Loucy (cell line): Measurements from ENCODE around the gene GPC1.

Experiments used
- H2AFZ ChIP-seq: fragments of 200-600 bp; sonication (generic); 2 replicates; pipeline ENCODE4 v1.6.0; 2016; ENCODE audit warnings: antibody characterized with exemption, mild to moderate bottlenecking, low read length, moderate library complexity
- H3F3A ChIP-seq: fragments of 200-600 bp; 2 replicates; pipeline ENCODE4 v1.6.0; 2016; ENCODE audit warnings: antibody characterized with exemption, low read depth, mild to moderate bottlenecking
- H3K27me3 ChIP-seq: fragments of 200-600 bp; sonication (generic); 2 replicates; pipeline ENCODE4 v1.6.1; 2014; ENCODE audit warnings: low read length, mild to moderate bottlenecking; ENCODE audit not compliant: insufficient read depth, poor library complexity, severe bottlenecking
- H3K36me3 ChIP-seq: fragments of 200-600 bp; sonication (generic); 2 replicates; pipeline ENCODE4 v1.6.1; 2016; ENCODE audit warnings: low read length; ENCODE audit not compliant: insufficient read depth
- H3K4me1 ChIP-seq: fragments of 200-600 bp; sonication (generic); 2 replicates; pipeline ENCODE4 v1.5.1; 2014; ENCODE audit warnings: low read length, mild to moderate bottlenecking; ENCODE audit not compliant: insufficient read depth, poor library complexity, severe bottlenecking
- H3K4me2 ChIP-seq: fragments of 200-600 bp; sonication (generic); 2 replicates; pipeline ENCODE4 v1.6.0; 2014; ENCODE audit warnings: antibody characterized with exemption, low read length, low read depth, mild to moderate bottlenecking; ENCODE audit not compliant: poor library complexity, severe bottlenecking
- H3K4me3 ChIP-seq: fragments of 200-600 bp; sonication (generic); 2 replicates; pipeline ENCODE4 v1.5.1; 2014; ENCODE audit warnings: low read length, mild to moderate bottlenecking, mixed read lengths; ENCODE audit not compliant: poor library complexity, severe bottlenecking
- H3K79me2 ChIP-seq: fragments of 200-600 bp; sonication (generic); 2 replicates; pipeline ENCODE4 v1.6.1; 2014; ENCODE audit warnings: low read length; ENCODE audit not compliant: insufficient read depth
- H3K9ac ChIP-seq: fragments of 200-600 bp; sonication (generic); 2 replicates; pipeline ENCODE4 v1.6.0; 2014; ENCODE audit warnings: mild to moderate bottlenecking, low read depth, low read length, moderate library complexity; ENCODE audit not compliant: poor library complexity, severe bottlenecking
- H3K9me2 ChIP-seq: fragments of 200-600 bp; sonication (generic); replicated peaks from 2 replicates; pipeline ENCODE4 v1.6.1; 2016; ENCODE audit warnings: low read depth, low read length, mixed read lengths
- H3K9me3 ChIP-seq: fragments of 200-600 bp; sonication (generic); 2 replicates; pipeline ENCODE4 v1.6.1; 2014; ENCODE audit warnings: mild to moderate bottlenecking, antibody characterized with exemption, low read length, low read depth; ENCODE audit not compliant: insufficient read depth
- H4K20me1 ChIP-seq: fragments of 200-600 bp; sonication (generic); 2 replicates; pipeline ENCODE4 v1.6.0; 2014; ENCODE audit warnings: antibody characterized with exemption, low read length, mild to moderate bottlenecking; ENCODE audit not compliant: insufficient read depth, poor library complexity, severe bottlenecking
- CTCF ChIP-seq: fragments of 200-600 bp; sonication (generic); conservative IDR thresholded peaks from 2 replicates; pipeline ENCODE4 v1.5.1; 2014; ENCODE audit warnings: mild to moderate bottlenecking, antibody characterized with exemption, low read length
- EZH2phosphoT487 ChIP-seq: fragments of 200-600 bp; IDR thresholded peaks from 2 replicates; pipeline ENCODE4 v1.6.1; 2018; ENCODE audit warnings: antibody characterized with exemption, mild to moderate bottlenecking, moderate library complexity, borderline replicate concordance

GPC1 gene

GRCh38 chr2:240432430-240432819, 3.0 kb upstream of the GPC1 start:
- H3K4me3 ChIP-seq = no peak overlapping the region
- no peaks in the 10 kb centered on the region for H3K27me3 ChIP-seq
- no peaks in the 10 kb centered on the region for H4K20me1 ChIP-seq
- no peaks in the 10 kb centered on the region for H3K9me2 ChIP-seq
- H3K4me2 ChIP-seq = no peak overlapping the region
- no peaks in the 10 kb centered on the region for H3K9me3 ChIP-seq
- no peak overlapping the region for H2AFZ ChIP-seq
- H3K4me1 ChIP-seq = peaks cover 19% of the 10 kb centered on the region
- TF ChIP-seq EZH2phosphoT487 = no peak
- no peak for TF ChIP-seq CTCF
- no peaks in the 10 kb centered on the region for H3K79me2 ChIP-seq
- H3F3A ChIP-seq = no peaks in the 10 kb centered on the region
- H3K9ac ChIP-seq = no peak overlapping the region
- no peaks in the 10 kb centered on the region for H3K36me3 ChIP-seq

GRCh38 chr2:240432820-240433801, 2.4 kb upstream of the GPC1 start:
- no peak overlapping the region for H3K4me3 ChIP-seq
- H3K9me3 ChIP-seq = no peaks in the 10 kb centered on the region
- H3K9ac ChIP-seq = peak overlapping the region; percentile 94
- no peak for TF ChIP-seq EZH2phosphoT487
- no peak for TF ChIP-seq CTCF
- no peaks in the 10 kb centered on the region for H4K20me1 ChIP-seq
- no peak overlapping the region for H2AFZ ChIP-seq
- H3F3A ChIP-seq = no peaks in the 10 kb centered on the region
- H3K36me3 ChIP-seq = no peaks in the 10 kb centered on the region
- H3K4me1 ChIP-seq = peaks cover 19% of the 10 kb centered on the region
- H3K79me2 ChIP-seq = no peaks in the 10 kb centered on the region
- no peaks in the 10 kb centered on the region for H3K9me2 ChIP-seq
- no peak overlapping the region for H3K4me2 ChIP-seq
- no peaks in the 10 kb centered on the region for H3K27me3 ChIP-seq

- Histone ChIP-seq H3K4me3 (peak overlapping the region; percentile 95), H3K4me1 (peaks cover 19% of the 10 kb centered on the region)
Observed at GRCh38 chr2:240433973-240434727, 1.3 kb upstream of the GPC1 start.

More at GRCh38 chr2:240433973-240434727, 1.3 kb upstream of the GPC1 start:
- Histone ChIP-seq H2AFZ (peak overlapping the region; percentile 94), H3K9ac (peak overlapping the region; percentile 94), H3K79me2 (no peaks in the 10 kb centered on the region), H4K20me1 (no peaks in the 10 kb centered on the region), H3K9me2 (no peaks in the 10 kb centered on the region), H3F3A (no peaks in the 10 kb centered on the region), H3K9me3 (no peaks in the 10 kb centered on the region), H3K36me3 (no peaks in the 10 kb centered on the region), H3K27me3 (no peaks in the 10 kb centered on the region), H3K4me2 (peak overlapping the region; percentile 97)
- TF ChIP-seq CTCF (no peak), EZH2phosphoT487 (no peak)
